Activated CD4-positive, alpha-beta T cell treated with anti-CD3 and anti-CD28 coated beads for 36 hours (primary cell): ENCODE results near the gene CRTAC1. TPM values are rescaled to one million over a fixed set of nuclear protein-coding genes. Genes with fewer than 3 reads are reported as not detected.

ENCODE experiments used
- ATAC-seq: fragments of 200-7000 bp; cut with Tn5 transposase; one replicate; pipeline ENCODE4 v1.10.0; 2021; ENCODE audit warnings: mild to moderate bottlenecking, moderate library complexity
- CTCF ChIA-PET: fragments of 350-600 bp; sonication (Branson Sonifier 250); formaldehyde crosslinking; loops from one replicate; lab custom pipeline; 2021; ENCODE audit warnings: antibody characterized with exemption; lab: Charles Lee
- POLR2A ChIA-PET: fragments of 350-600 bp; sonication (Branson Sonifier 250); formaldehyde crosslinking; loops from one replicate; lab custom pipeline; 2021; ENCODE audit warnings: antibody characterized with exemption, inconsistent platforms; lab: Charles Lee
- DNase-seq: peaks from one replicate; pipeline ENCODE4 v3.0.0-alpha.2; 2020
- H3K27ac Mint-ChIP-seq: one replicate; pipeline ENCODE4 v1.8.0; 2021; ENCODE audit warnings: mixed read lengths
- H3K27me3 Mint-ChIP-seq: one replicate; pipeline ENCODE4 v1.8.0; 2021; ENCODE audit warnings: mixed read lengths
- H3K36me3 Mint-ChIP-seq: one replicate; pipeline ENCODE4 v1.8.0; 2021; ENCODE audit warnings: low read depth, mixed read lengths
- H3K4me1 Mint-ChIP-seq: one replicate; pipeline ENCODE4 v1.8.0; 2021; ENCODE audit warnings: mixed read lengths
- H3K4me3 Mint-ChIP-seq: one replicate; pipeline ENCODE4 v1.8.0; 2021; ENCODE audit warnings: mild to moderate bottlenecking, moderate library complexity, mixed read lengths
- H3K9me3 Mint-ChIP-seq: one replicate; pipeline ENCODE4 v1.8.0; 2021; ENCODE audit warnings: low read depth, mixed read lengths
- intact Hi-C, 2 experiments: fragments of 100-400 bp; cut with DNase I in 1 of 2; cut with micrococcal nuclease in 1 of 2; formaldehyde crosslinking; loops; one replicate each; pipeline versions ENCODE4 v1.14.2 to v1.15.1; 2022 to 2024; cut with DNase I, micrococcal nuclease
- total RNA-seq, 2 experiments: library from RNA; stranded (reverse); gene quantifications; one replicate each; pipeline ENCODE4 v1.2.3, GENCODE V29; 2021

CRTAC1 gene
- total RNA-seq, 2 experiments from 2014 or later, result not detected

GRCh38 chr10:98055841-98056516, 25.6 kb upstream of the CRTAC1 start:
- H3K27me3 Mint-ChIP-seq, result peaks cover 23% of the 10 kb centered on the region
- no peak overlapping the region for H3K4me3 Mint-ChIP-seq
- DNase-seq (peak; percentile 55), ATAC-seq (no peak)
- POLR2A ChIA-PET, result no interaction called here
- no peaks in the 10 kb centered on the region for H3K9me3 Mint-ChIP-seq
- H3K36me3 Mint-ChIP-seq, result no peaks in the 10 kb centered on the region
- CTCF ChIA-PET, result interaction anchor here (0.7 kb wide), 1 partner anchor 47 kb away, joined by 3 read pairs; no protein-coding TSS in a partner anchor
- intact Hi-C loops, result no loop called here
- no peaks in the 10 kb centered on the region for H3K4me1 Mint-ChIP-seq
- H3K27ac Mint-ChIP-seq, result no peak overlapping the region

- DNase-seq (no peak), ATAC-seq (no peak)
- POLR2A ChIA-PET, result interaction anchor here (0.6 kb wide), 1 partner anchor 146 kb away, joined by 5 read pairs; no protein-coding TSS in a partner anchor
- Mint-ChIP-seq H3K4me1 (no peaks in the 10 kb centered on the region), H3K27ac (no peak overlapping the region), H3K27me3 (peaks cover 26% of the 10 kb centered on the region), H3K9me3 (no peaks in the 10 kb centered on the region), H3K36me3 (no peaks in the 10 kb centered on the region), H3K4me3 (no peak overlapping the region)
- intact Hi-C loops, result loop anchor here in 1 of 2 experiments (5.0 kb wide), 1 partner anchor 255 kb away; no protein-coding TSS in a partner anchor
- CTCF ChIA-PET, result interaction anchor here (0.8 to 4.6 kb wide), 5 partner anchors 16 to 369 kb away, joined by 3 to 41 read pairs (median 6); no protein-coding TSS in a partner anchor
Observed at GRCh38 chr10:98047009-98047741, 16.8 kb upstream of the CRTAC1 start.

- Mint-ChIP-seq H3K9me3 (no peaks in the 10 kb centered on the region), H3K36me3 (no peaks in the 10 kb centered on the region), H3K4me3 (no peak overlapping the region), H3K27me3 (peaks cover 24% of the 10 kb centered on the region), H3K4me1 (no peaks in the 10 kb centered on the region), H3K27ac (no peak overlapping the region)
- intact Hi-C loops, result loop anchor here (1.0 to 5.0 kb wide), 3 partner anchors 132 to 287 kb away; no protein-coding TSS in a partner anchor
- CTCF ChIA-PET, result interaction anchor here (0.5 to 4.6 kb wide), 23 partner anchors 9 to 369 kb away, joined by 3 to 41 read pairs (median 4); no protein-coding TSS in a partner anchor
- peak; percentile 96 for ATAC-seq
- POLR2A ChIA-PET, result interaction anchor here (0.6 kb wide), 1 partner anchor 9 kb away, joined by 3 read pairs; no protein-coding TSS in a partner anchor
- peak; percentile 80 for DNase-seq
Observed at GRCh38 chr10:98045785-98046389, 15.5 kb upstream of the CRTAC1 start.

DNA sequence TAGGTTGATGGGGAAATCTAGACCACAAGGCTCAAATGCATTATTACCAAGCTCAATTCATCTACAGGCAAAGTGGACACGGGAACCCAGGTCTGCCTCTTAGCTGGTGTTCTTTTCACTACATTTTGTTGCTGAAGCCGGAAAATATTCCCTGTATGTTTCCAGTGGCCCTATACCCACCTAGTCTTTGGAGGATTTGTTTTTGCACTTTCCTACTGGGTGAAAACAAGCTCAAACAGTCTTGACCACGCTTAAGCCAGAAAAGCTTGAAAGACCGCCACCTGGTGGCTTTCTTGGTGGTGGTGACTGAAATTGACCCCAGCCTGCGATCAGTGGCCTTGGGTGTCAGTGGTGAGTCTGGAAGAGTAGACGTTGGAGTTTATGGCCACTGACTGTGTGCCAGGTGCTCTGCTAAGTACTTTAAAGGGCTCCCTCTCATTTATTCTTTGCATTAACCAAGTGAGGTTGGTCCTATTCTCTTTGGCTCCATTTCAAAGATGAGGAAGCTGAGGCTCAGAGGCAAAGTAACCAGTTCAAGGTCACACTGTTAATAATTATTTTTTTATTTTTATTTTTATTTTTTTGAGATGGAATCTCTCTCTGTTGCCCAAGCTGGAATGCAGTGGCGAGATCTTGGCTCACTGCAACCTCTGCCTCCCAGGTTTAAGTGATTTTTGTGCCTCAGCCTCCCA, 11.1 kb upstream of the CRTAC1 start:
- Mint-ChIP-seq H3K4me3 (no peak overlapping the region), H3K27me3 (peaks cover 58% of the 10 kb centered on the region), H3K36me3 (no peaks in the 10 kb centered on the region), H3K27ac (no peak overlapping the region), H3K4me1 (no peaks in the 10 kb centered on the region), H3K9me3 (no peaks in the 10 kb centered on the region)
- ChIA-PET CTCF (interaction anchor here (0.6 to 4.1 kb wide), 28 partner anchors 9 to 1017 kb away, joined by 3 to 73 read pairs (median 4); no protein-coding TSS in a partner anchor), POLR2A (interaction anchor here (0.6 kb wide), 1 partner anchor 10 kb away, joined by 3 read pairs; no protein-coding TSS in a partner anchor)
- DNase-seq, result peak; percentile 67
- intact Hi-C loops, result loop anchor here (1.0 to 5.0 kb wide), 2 partner anchors 127 to 339 kb away; no protein-coding TSS in a partner anchor
- ATAC-seq, result peak; percentile 30

- POLR2A ChIA-PET, result no interaction called here
- intact Hi-C loops, result loop anchor here (5.0 to 10.0 kb wide), 2 partner anchors 245 to 338 kb away; no protein-coding TSS in a partner anchor
Observed at GRCh38 chr10:98039690-98040381, 9.4 kb upstream of the CRTAC1 start.

GRCh38 chr10:98038288-98038687, 7.9 kb upstream of the CRTAC1 start:
- Mint-ChIP-seq H3K9me3 (no peaks in the 10 kb centered on the region), H3K4me3 (no peak overlapping the region), H3K36me3 (no peaks in the 10 kb centered on the region), H3K4me1 (no peaks in the 10 kb centered on the region), H3K27me3 (peaks cover 70% of the 10 kb centered on the region), H3K27ac (no peak overlapping the region)
- ChIA-PET POLR2A (no interaction called here), CTCF (interaction anchor here (0.9 to 2.8 kb wide), 5 partner anchors 8 to 123 kb away, joined by 3 to 9 read pairs (median 3); no protein-coding TSS in a partner anchor)
- no peak for ATAC-seq
- DNase-seq, result no peak
- intact Hi-C loops, result loop anchor here in 1 of 2 experiments (10.0 kb wide), 1 partner anchor 243 kb away; no protein-coding TSS in a partner anchor

More at GRCh38 chr10:98039690-98040381, 9.4 kb upstream of the CRTAC1 start:
- CTCF ChIA-PET, result interaction anchor here (0.7 to 2.8 kb wide), 5 partner anchors 10 to 129 kb away, joined by 3 to 17 read pairs (median 3); no protein-coding TSS in a partner anchor
- H3K36me3 Mint-ChIP-seq, result no peaks in the 10 kb centered on the region
- no peak overlapping the region for H3K4me3 Mint-ChIP-seq
- H3K9me3 Mint-ChIP-seq, result no peaks in the 10 kb centered on the region
- DNase-seq (no peak), ATAC-seq (no peak)
- peaks cover 71% of the 10 kb centered on the region for H3K27me3 Mint-ChIP-seq
- no peak overlapping the region for H3K27ac Mint-ChIP-seq
- no peaks in the 10 kb centered on the region for H3K4me1 Mint-ChIP-seq

DNA sequence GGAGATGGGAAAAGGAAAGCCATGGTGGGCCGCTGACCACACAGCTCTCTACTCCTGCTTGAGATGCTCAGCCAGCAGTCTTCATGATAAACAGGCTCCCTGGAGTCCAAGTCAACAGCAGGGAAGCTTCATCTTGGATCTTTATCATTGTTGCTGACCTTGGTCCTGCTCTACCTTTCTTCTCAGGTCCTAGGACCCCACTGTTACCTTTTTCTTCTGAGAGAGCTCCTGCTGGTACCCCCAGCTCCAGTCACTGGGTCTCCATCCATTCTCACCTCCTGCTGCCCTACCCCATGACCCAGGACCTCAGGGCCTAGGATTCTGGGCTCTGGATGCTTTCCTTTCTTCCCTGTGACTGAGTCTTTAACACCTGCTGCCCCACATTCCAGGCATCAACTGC, 5.2 kb upstream of the CRTAC1 start:
- no peaks in the 10 kb centered on the region for H3K4me1 Mint-ChIP-seq
- H3K27me3 Mint-ChIP-seq, result peaks cover 76% of the 10 kb centered on the region
- ChIA-PET POLR2A (no interaction called here), CTCF (interaction anchor here (0.6 to 2.8 kb wide), 3 partner anchors 121 to 163 kb away, joined by 3 to 9 read pairs (median 3); no protein-coding TSS in a partner anchor)
- no peaks in the 10 kb centered on the region for H3K9me3 Mint-ChIP-seq
- DNase-seq, result no peak
- H3K27ac Mint-ChIP-seq, result no peak overlapping the region
- intact Hi-C loops, result loop anchor here in 1 of 2 experiments (10.0 kb wide), 1 partner anchor 241 kb away; no protein-coding TSS in a partner anchor
- H3K4me3 Mint-ChIP-seq, result no peak overlapping the region
- no peak for ATAC-seq
- no peaks in the 10 kb centered on the region for H3K36me3 Mint-ChIP-seq

GRCh38 chr10:98033515-98033914, 3.1 kb upstream of the CRTAC1 start:
- intact Hi-C loops, result loop anchor here in 1 of 2 experiments (10.0 kb wide), 1 partner anchor 239 kb away; no protein-coding TSS in a partner anchor
- no peak for ATAC-seq
- no peak overlapping the region for H3K4me3 Mint-ChIP-seq

DNA sequence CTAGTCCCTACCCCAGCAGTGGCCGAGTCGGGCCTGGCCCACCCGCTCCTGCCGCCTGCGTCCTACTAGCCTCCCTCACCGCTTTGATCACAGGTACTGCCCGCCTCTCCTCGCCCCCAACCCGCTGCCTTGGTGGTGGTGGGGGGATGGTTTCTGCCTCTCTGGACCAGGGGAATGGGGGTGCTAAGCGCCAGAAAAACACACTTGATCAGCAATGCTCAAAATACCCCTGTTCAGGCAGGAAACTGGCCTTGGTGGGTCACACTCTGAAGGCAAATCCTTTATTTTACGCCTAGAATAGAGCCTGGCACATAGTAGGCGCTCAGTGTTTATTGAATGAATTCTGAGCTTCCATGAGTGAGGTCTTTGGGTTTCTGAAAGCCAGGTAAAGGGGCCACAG, 1.0 kb upstream of the CRTAC1 start:
- no peaks in the 10 kb centered on the region for H3K9me3 Mint-ChIP-seq
- intact Hi-C loops, result loop anchor here in 1 of 2 experiments (10.0 kb wide), 1 partner anchor 237 kb away; no protein-coding TSS in a partner anchor
- H3K27ac Mint-ChIP-seq, result no peak overlapping the region
- CTCF ChIA-PET, result interaction anchor here (0.6 to 1.9 kb wide), 2 partner anchors 10 to 1309 kb away, joined by 3 to 10 read pairs; no protein-coding TSS in a partner anchor
- no peaks in the 10 kb centered on the region for H3K36me3 Mint-ChIP-seq
- DNase-seq (no peak), ATAC-seq (no peak)
- H3K4me1 Mint-ChIP-seq, result peaks cover 3% of the 10 kb centered on the region
- POLR2A ChIA-PET, result interaction anchor here (0.6 kb wide), 1 partner anchor 10 kb away, joined by 3 read pairs; no protein-coding TSS in a partner anchor
- H3K4me3 Mint-ChIP-seq, result no peak overlapping the region
- peaks cover 64% of the 10 kb centered on the region for H3K27me3 Mint-ChIP-seq

More at GRCh38 chr10:98033515-98033914, 3.1 kb upstream of the CRTAC1 start:
- H3K27me3 Mint-ChIP-seq, result peaks cover 68% of the 10 kb centered on the region
- DNase-seq, result no peak
- POLR2A ChIA-PET, result no interaction called here
- CTCF ChIA-PET, result interaction anchor here (0.6 to 1.5 kb wide), 5 partner anchors 10 to 119 kb away, joined by 3 read pairs; no protein-coding TSS in a partner anchor
- no peaks in the 10 kb centered on the region for H3K9me3 Mint-ChIP-seq
- peaks cover 3% of the 10 kb centered on the region for H3K4me1 Mint-ChIP-seq
- no peak overlapping the region for H3K27ac Mint-ChIP-seq
- H3K36me3 Mint-ChIP-seq, result no peaks in the 10 kb centered on the region
